Measurements from ENCODE around the gene ARSI. TPM values are rescaled to one million over a fixed set of nuclear protein-coding genes. Genes with fewer than 3 reads are reported as not detected.
A peak's percentile ranks its signal among the peaks of the same experiment; 100 is the strongest.

The ARSI gene
- total RNA-seq, 4 donors from 2014 or later = 7.3 to 17.0 (median 8.1) TPM

DNA sequence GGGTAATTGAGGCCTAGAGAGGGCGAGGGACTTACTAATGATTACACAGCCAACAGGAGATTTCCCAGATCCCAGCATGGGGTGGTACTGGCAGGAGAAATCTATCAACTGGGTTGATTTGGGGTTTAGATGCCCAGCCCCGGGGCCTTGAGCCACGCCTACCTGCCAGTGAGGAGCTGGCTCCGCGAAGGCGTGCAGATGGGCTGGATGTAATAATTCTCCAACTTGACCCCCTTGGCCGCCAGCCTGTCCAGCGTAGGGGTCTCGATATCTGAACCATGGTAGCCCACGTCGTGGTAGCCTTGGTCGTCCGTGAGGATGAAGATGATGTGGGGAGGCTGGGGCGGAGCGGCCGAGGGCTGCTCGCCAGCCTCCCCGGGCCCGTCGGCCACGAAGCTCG is 804 bp downstream of the ARSI start:
- TF ChIP-seq POLR2A (IDR thresholded peaks at IDR 0.05) = no peak
- peaks cover 0 to 63% (median 16%) of the 10 kb centered on the region in 4 donors for H3K4me1 ChIP-seq
- H3K36me3 ChIP-seq = peaks cover 0 to 15% (median 0%) of the 10 kb centered on the region in 3 donors
- peak overlapping the region in 3 of 4 donors; percentile 48 to 76 (median 49) for H3K27ac ChIP-seq
- H3K27me3 ChIP-seq = peaks cover 0 to 9% of the 10 kb centered on the region in 2 donors
- DNase-seq (ENCODE audit: low spot score in 2 of 2) = no peak
- H3K9me3 ChIP-seq = no peaks in the 10 kb centered on the region
- WGBS, 2 donors = 36 to 37% methylated on average over 20 to 21 of the region's 22 CpGs
- H3K4me3 ChIP-seq = peak overlapping the region in 3 of 4 donors; percentile 7 to 44 (median 24)

DNA sequence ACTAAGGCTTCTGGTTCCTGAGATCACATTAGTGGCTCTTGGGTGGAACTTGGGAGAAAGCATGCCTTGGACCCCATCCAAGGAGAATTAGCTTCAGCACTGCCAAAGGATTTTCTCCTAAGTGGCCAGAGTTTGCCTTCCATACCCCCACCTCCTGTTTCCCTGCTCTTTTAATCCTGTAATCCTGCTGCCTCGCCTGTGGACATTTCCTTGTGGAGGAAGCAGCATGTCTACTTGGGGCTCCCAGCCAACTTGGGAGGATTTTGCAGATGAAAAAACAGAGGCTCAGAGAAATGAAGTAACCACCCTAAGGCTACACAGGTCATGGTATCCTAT is 1.6 kb downstream of the ARSI start:
- peak overlapping the region in 1 of 4 donors; percentile 8 for H3K27ac ChIP-seq
- H3K36me3 ChIP-seq = peaks cover 0 to 15% (median 0%) of the 10 kb centered on the region in 3 donors
- H3K4me1 ChIP-seq = peaks cover 0 to 56% (median 16%) of the 10 kb centered on the region in 4 donors
- no peak overlapping the region for H3K4me3 ChIP-seq
- no peak for TF ChIP-seq POLR2A (IDR thresholded peaks at IDR 0.05)
- no peak for TF ChIP-seq EP300 (IDR thresholded peaks at IDR 0.05)
- TF ChIP-seq, protein P1, sequence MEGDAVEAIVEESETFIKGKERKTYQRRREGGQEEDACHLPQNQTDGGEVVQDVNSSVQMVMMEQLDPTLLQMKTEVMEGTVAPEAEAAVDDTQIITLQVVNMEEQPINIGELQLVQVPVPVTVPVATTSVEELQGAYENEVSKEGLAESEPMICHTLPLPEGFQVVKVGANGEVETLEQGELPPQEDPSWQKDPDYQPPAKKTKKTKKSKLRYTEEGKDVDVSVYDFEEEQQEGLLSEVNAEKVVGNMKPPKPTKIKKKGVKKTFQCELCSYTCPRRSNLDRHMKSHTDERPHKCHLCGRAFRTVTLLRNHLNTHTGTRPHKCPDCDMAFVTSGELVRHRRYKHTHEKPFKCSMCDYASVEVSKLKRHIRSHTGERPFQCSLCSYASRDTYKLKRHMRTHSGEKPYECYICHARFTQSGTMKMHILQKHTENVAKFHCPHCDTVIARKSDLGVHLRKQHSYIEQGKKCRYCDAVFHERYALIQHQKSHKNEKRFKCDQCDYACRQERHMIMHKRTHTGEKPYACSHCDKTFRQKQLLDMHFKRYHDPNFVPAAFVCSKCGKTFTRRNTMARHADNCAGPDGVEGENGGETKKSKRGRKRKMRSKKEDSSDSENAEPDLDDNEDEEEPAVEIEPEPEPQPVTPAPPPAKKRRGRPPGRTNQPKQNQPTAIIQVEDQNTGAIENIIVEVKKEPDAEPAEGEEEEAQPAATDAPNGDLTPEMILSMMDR (IDR thresholded peaks at IDR 0.05) = no peak
- H3K9me3 ChIP-seq = no peaks in the 10 kb centered on the region
- no peak for DNase-seq (ENCODE audit: low spot score in 2 of 2)
- WGBS, 2 donors = 41 to 61% methylated on average over 1 of the region's 1 CpG
- H3K27me3 ChIP-seq = peaks cover 0 to 9% of the 10 kb centered on the region in 2 donors

DNA sequence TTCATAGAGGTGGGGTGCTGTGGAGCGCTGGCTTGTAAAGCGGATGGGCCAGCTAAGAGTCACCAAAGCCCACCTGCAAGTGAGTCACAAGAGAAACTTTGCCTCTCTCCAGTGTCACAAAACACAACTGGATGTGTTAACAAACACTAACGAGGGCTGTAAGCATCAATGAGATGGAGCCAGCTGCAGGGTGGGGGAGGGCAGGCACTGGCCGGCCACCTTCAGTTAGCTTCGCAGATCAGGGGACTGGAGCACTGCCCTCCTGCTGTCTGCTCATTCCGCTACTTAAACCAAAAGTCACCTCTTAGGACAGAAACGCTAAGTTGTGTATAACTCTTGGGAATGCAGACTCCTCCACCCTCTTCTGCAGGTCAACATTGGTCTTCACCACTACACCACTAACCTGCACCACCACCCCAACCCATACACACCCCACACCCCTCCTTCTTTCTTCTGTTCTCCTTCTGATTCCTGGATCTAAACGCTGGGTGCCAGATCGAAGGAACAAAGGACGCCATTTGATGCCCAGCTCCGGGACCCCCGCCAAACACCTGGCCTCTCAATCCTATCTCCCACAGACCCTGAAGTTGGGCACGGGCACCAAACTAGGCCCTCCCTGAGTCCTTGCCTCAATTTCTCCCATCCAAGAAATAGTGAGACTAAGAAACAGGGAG is 2.1 kb downstream of the ARSI start:
- H3K4me1 ChIP-seq = peaks cover 0 to 56% (median 16%) of the 10 kb centered on the region in 4 donors
- peaks cover 0 to 9% of the 10 kb centered on the region in 2 donors for H3K27me3 ChIP-seq
- H3K27ac ChIP-seq = peak overlapping the region in 2 of 4 donors; percentile 8 to 17
- peaks cover 0 to 15% (median 0%) of the 10 kb centered on the region in 3 donors for H3K36me3 ChIP-seq
- TF ChIP-seq EP300 (IDR thresholded peaks at IDR 0.05) = no peak
- TF ChIP-seq, protein P1 (IDR thresholded peaks at IDR 0.05) = no peak
- no peak for TF ChIP-seq POLR2A (IDR thresholded peaks at IDR 0.05)
- WGBS, 2 donors = 76 to 77% methylated on average over 12 to 13 of the region's 13 CpGs
- H3K4me3 ChIP-seq = no peak overlapping the region
- DNase-seq (ENCODE audit: low spot score in 2 of 2) = no peak
- no peaks in the 10 kb centered on the region for H3K9me3 ChIP-seq

DNA sequence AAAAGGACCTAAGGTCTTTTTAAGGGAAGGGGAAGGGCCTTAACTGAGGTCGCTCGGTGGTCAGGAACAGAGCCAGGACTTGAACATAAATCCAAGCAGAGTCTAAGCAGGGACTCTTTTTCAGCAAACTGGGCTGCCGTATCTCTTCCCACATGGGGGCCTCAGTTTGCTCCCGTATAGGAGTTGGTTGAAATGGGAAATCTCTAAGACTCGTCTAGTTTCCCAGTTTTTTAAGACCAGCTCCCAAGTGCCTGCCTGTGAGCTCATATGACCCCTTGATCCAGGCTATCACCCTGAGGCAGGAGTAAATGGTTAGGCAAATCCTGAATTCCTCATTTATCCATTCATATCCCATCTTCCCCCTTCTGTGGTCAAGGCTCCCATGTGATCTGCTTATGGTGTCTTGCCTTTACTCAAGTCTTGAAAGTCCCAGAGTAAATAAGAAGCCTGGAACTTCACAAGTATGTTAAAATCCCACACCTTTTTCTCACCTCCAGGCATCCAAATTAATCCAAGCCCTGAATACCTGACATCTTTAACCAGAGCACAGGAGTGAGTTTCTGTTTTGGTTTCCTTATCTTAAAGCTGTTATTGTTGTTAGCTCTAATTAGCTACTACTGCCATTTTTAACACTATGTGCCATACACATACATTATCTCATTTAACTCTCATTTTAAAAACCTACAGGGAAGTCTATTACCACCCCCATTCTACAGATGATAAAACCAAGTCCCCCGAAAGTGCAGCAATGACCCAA is 3.0 kb downstream of the ARSI start:
- Histone ChIP-seq H3K36me3 (peaks cover 0 to 15% (median 0%) of the 10 kb centered on the region in 3 donors), H3K9me3 (no peaks in the 10 kb centered on the region), H3K27me3 (peaks cover 0 to 9% of the 10 kb centered on the region in 2 donors), H3K27ac (peak overlapping the region in 3 of 4 donors; percentile 15 to 64 (median 59)), H3K4me3 (no peak overlapping the region), H3K4me1 (peaks cover 0 to 62% (median 20%) of the 10 kb centered on the region in 4 donors)
- TF ChIP-seq, protein P1 (IDR thresholded peaks at IDR 0.05) = no peak
- no peak for TF ChIP-seq EP300 (IDR thresholded peaks at IDR 0.05)
- TF ChIP-seq POLR2A (IDR thresholded peaks at IDR 0.05) = no peak
- 49 to 52% methylated on average over 6 of the region's 6 CpGs for WGBS, 2 donors
- no peak for DNase-seq (ENCODE audit: low spot score in 2 of 2)

DNA sequence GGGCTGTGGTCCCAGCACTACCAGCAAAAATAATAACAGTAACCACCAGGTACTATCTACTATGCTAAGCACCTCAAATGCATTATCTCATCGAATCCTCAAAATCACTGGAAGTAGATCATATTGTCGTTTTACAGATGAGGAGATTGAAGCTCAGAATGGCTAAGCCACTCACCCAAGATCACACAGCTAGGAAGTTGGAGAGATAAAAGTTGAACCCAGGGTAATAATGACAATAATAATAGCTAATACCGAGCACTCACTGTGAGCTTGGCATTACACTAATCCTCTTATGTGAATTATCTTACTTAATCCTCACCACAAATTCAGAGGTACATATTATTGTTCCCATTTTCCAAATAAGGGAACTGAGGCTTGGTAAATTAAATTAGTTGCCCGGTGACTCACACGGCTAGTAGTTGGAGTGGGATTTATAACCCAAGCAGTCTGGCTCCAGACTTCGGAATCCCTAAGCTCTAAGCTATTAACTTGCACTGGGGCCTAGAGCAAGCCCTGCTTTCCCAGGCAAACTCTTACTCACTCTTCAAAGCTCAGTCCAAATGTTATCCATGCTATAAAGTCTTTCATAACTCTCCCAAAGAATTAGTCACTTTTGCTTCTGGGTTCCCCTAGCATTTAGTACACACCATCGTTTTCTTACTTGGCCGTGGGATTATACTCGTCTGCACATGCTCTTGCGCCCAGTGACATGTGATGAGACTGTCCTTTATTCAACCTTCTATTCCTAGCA is 3.8 kb downstream of the ARSI start:
- Histone ChIP-seq H3K4me1 (peaks cover 0 to 67% (median 24%) of the 10 kb centered on the region in 4 donors), H3K36me3 (peaks cover 0 to 15% (median 0%) of the 10 kb centered on the region in 3 donors), H3K4me3 (no peak overlapping the region), H3K9me3 (no peaks in the 10 kb centered on the region), H3K27me3 (peaks cover 0 to 9% of the 10 kb centered on the region in 2 donors), H3K27ac (peak overlapping the region in 2 of 4 donors; percentile 59 to 64)
- 77% methylated on average over 10 of the region's 10 CpGs for WGBS, 2 donors
- DNase-seq (ENCODE audit: low spot score in 2 of 2) = peak in 1 of 2 donors; percentile 22
- TF ChIP-seq POLR2A (IDR thresholded peaks at IDR 0.05) = no peak
- TF ChIP-seq EP300 (IDR thresholded peaks at IDR 0.05) = peak in 1 of 2 donors; percentile 30

All from tibial nerve (tissue), 4 donors.